GM21447 (cell line): ENCODE measurements around the gene VNN1.
A peak's percentile ranks its signal among the peaks of the same experiment; 100 is the strongest.

ENCODE experiments used
- ATAC-seq: cut with Tn5 transposase; IDR thresholded peaks from one replicate; pipeline ENCODE4 v1.9.1; 2021; ENCODE audit not compliant: unreplicated experiment

The VNN1 gene, protein sequence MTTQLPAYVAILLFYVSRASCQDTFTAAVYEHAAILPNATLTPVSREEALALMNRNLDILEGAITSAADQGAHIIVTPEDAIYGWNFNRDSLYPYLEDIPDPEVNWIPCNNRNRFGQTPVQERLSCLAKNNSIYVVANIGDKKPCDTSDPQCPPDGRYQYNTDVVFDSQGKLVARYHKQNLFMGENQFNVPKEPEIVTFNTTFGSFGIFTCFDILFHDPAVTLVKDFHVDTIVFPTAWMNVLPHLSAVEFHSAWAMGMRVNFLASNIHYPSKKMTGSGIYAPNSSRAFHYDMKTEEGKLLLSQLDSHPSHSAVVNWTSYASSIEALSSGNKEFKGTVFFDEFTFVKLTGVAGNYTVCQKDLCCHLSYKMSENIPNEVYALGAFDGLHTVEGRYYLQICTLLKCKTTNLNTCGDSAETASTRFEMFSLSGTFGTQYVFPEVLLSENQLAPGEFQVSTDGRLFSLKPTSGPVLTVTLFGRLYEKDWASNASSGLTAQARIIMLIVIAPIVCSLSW

GRCh38 chr6:132713352-132714134 lies at the start of gene VNN1:
Gene VNN1 (minus strand): TSS chr6:132714055. CDS start chr6:132714035, 20 bp downstream.
- ATAC-seq, result peak; percentile 71

GRCh38 chr6:132763269-132763668 lies 49.4 kb upstream of the VNN1 start:
- peak; percentile 92 for ATAC-seq

DNA sequence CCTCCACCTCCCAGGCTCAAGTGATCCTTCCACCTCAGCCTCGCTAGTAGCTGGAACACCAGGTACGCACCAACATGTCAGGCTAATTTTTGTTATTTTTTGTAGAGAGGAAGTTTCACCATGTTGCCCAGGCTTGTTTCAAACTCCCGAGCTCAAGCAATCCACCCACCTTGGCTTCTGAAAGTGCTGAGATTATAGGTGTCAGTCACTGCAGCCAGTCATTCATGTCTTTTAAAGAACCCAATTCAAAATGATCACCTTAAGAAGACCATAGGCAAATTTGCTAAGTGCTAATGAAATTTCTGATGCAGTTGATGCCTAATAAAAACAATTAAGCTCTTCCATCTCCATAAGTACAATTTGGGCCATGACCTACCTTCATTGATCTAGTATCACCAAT lies 46.4 kb upstream of the VNN1 start:
- ATAC-seq, result no peak

DNA sequence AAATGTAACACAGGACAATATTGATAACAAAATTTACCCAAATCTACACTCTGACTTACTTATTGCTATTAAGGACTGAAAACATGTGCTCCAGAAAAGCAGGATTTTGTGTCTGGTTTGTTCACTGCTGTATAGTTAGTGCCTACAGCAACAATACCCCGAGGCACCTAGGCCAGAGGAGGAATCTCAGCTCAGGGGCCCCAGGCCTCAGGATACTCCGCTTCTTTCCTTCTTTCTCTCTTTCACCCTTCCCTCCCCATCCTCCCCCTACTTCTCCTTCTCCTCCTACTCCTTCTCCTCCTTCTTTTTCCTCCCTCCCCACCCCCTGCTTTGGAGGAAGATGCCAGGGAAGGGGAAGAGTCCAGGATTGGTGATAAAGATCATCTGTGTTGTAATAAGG lies 44.8 kb upstream of the VNN1 start:
- no peak for ATAC-seq

- ATAC-seq, result no peak
These were observed 38.4 kb upstream of the VNN1 start for GRCh38 chr6:132752255-132752654.

DNA sequence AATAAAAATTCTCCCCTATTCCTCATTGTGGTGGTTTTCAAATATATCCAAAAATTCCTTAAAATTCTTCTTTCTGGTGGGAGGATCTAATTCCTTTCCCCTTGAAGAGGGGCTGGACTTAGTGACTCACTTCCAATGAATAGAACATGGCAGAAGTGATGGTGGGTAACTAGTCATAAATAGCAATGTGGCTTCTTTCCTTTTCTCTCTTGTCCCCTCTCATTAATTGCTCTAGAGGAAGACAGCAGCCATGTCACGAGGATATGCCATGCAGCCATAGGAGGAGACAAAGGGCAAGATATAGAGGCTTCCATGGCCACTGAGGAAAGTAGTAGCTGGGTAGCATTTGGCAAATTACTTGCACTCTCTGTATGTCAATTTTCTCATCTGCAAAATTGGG lies 38.0 kb upstream of the VNN1 start:
- no peak for ATAC-seq

- peak; percentile 58 for ATAC-seq
These were observed 37.5 kb upstream of the VNN1 start for GRCh38 chr6:132751306-132751705.

DNA sequence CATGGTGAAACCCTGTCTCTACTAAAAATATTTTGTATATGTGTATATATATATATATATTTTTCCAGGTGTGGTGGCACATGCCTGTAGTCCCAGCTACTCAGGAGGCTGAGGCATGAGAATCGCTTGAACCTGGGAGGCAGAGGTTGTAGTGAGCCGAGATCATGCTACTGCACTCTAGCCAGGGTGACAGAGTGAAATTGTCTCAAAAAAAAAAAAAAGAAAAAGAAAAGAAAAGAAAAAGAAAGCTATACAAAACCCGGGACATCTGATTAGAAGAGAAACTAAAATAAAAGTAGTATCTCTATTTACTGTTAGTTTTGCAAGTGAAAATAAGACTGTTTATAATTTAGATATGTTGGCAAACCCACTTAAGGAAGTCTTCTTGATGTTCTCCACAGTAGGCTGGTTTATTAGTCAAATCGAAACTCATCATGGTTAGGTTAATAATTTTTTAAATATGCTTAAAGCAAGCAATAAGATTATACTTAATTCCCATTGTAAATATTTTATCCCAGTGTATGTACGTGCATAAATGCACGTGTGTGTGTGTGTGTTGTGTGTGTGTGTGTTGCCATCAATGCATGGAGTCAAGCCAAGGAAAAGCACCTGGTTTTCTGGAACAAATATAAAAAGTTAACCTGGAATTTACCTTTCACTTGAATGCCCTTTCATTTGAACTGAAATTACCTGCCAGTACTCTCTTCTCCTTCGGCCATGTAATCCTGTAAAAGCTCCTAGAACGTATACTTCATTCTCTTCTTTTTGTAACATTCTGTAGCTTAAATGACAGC lies 36.8 kb upstream of the VNN1 start:
- peak; percentile 86 for ATAC-seq

DNA sequence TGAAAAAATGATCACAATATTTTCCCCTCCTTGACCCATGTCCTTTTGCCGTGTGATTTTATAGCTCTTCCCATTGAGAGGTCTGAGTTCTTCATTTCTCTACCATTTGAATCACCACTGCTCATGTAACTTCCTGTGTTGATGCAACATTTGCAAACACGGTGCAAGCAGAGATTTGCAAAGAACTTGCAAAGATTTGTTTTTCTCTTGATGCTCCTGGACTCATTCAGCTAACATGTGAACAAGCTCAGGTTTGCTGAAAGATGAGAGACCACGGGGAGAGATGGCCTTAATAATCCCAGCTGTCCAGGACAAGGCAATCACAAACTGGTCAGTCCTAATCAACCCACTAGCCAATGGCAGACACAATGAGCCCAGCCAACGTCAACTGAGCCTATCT lies 35.3 kb upstream of the VNN1 start:
- no peak for ATAC-seq

DNA sequence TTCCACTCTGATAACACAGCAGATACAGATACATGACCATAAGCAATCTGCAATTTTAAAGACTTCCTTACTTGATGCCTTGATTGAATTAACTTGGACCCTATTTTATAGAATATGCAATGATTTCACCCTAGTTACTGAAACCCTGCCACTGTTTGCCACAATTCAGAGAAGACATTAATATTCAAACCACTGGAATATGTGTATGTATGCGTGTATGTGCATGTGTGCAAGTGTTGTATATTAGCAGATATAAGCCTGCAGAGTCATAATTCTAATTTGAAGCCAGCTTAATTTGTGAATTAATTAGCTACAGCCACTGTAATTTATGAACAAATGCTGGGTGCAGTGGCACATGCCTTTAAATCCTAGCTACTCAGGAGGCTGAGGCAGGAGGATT lies 34.6 kb upstream of the VNN1 start:
- ATAC-seq, result no peak

GRCh38 chr6:132746048-132746447 lies 32.2 kb upstream of the VNN1 start:
- no peak for ATAC-seq

- no peak for ATAC-seq
These were observed 28.6 kb upstream of the VNN1 start for GRCh38 chr6:132742495-132742894.

GRCh38 chr6:132741281-132741680 lies 27.4 kb upstream of the VNN1 start:
- ATAC-seq, result no peak

GRCh38 chr6:132736239-132736638 lies 22.4 kb upstream of the VNN1 start:
- no peak for ATAC-seq

DNA sequence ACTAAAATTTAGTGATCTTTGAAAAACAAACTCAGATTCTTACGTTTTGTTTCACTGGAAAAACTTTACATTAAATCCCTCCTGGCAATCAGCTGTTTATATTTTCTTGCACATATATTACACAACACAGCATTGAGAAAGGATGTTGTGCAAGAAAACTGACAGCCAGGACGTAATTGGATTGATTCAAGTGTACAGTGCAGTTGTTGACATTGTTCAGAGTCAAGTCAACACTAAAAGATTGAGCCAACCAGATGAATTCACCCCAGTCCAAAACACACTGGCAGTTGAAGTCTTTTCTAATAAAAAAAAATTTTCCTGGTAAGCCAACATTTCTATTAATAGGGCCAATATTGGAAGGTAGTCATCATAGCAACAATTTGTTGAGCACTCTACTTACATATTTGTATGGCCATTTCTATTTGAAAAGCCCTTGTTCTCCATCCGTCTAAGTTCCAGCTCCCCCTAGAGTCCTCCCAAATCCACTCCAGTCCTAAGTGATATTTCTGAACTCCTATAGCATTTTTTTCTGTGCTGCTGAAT lies 20.9 kb upstream of the VNN1 start:
- no peak for ATAC-seq

DNA sequence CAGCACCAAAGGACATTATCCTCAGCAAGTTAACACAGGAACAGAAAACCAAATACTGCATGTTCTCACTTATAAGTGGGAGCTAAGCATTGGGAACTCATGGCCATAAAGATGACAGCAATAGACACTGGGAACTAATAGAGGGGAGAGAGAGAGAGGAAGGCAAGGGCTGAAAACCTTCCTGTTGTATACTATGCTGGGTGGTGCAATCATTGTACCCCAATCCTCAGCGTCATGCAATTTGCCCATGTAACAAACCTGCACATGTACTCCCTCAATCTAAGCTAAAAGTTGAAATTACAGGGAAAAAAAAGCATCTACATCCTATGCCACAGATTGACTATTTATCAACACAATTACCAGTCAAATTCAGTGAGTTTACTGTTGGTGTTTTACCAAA lies 20.0 kb upstream of the VNN1 start:
- no peak for ATAC-seq

GRCh38 chr6:132733283-132733682 lies 19.4 kb upstream of the VNN1 start:
- no peak for ATAC-seq

GRCh38 chr6:132731086-132731485 lies 17.2 kb upstream of the VNN1 start:
- ATAC-seq, result no peak

GRCh38 chr6:132730560-132730959 lies 16.7 kb upstream of the VNN1 start:
- ATAC-seq, result no peak

GRCh38 chr6:132728616-132729015 lies 14.8 kb upstream of the VNN1 start:
- ATAC-seq, result no peak

DNA sequence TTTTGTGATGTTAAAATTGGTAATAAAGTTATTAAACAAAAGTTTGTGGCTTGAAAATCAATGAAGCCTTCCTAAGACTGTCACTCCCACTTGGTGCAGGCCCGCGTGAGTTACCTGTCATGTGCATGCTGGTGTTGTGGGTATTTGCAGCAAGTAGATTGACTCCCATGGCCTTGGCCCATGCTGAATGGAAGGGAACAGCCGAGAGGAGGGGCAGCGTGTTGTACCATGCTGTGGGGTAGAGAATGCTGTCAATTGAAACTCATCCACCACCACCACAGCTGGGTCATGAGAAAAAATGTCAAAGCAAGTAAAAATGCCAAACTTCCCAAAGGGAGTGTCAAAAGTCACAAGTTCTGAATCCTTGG lies 12.7 kb upstream of the VNN1 start:
- ATAC-seq, result no peak
